ENCODE data around the gene HOXA7.

DNA sequence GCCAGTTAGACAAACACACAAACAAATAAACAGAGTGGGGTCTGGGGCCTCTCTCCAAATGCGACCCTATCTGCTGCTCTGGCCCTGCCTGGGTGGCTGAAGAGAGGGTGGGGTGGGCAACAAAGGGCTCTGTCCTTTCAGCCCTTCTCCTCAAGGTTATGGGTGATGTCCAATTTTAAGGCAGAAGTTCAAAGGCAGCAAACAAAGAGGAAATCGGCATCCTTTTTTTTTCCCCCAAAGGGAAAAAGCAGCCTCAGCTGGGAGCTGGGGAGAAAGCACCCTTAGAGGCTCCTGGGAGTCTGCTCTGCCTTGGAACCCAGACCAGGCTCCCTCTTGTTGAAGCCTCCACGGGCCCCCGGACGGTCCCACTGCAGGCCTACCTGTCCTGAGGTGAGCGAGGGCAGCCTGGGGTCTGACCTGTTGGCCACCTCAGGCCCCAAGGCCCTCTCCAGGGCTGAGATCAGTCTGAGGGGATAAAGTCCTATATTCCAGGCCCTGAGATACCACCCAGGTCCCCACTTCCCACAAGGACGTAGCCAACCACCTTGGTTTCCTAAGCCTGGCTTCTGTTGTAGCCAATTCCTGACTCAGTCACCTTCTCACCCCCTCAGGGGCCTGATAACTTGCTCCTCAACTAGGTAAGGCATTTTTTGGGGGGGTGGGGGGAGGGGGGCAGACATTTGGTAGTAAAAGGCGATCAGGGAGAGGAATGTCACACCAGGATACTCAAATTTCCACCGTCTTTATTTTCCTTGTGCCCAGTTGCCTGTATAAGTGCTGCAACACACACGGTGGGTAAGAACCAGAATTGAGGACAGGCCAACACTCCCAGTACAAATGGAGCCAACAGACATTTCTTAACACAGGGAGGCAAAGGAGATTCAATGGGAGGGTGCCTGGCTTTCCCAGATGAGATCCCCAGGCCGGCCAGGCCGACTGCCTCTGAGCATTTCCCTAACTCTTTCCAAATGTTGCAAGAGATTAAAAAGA lies 24.3 kb upstream of the HOXA7 start:
- no peak for TF ChIP-seq POLR2A (IDR thresholded peaks at IDR 0.05)
- TF ChIP-seq, protein P1, sequence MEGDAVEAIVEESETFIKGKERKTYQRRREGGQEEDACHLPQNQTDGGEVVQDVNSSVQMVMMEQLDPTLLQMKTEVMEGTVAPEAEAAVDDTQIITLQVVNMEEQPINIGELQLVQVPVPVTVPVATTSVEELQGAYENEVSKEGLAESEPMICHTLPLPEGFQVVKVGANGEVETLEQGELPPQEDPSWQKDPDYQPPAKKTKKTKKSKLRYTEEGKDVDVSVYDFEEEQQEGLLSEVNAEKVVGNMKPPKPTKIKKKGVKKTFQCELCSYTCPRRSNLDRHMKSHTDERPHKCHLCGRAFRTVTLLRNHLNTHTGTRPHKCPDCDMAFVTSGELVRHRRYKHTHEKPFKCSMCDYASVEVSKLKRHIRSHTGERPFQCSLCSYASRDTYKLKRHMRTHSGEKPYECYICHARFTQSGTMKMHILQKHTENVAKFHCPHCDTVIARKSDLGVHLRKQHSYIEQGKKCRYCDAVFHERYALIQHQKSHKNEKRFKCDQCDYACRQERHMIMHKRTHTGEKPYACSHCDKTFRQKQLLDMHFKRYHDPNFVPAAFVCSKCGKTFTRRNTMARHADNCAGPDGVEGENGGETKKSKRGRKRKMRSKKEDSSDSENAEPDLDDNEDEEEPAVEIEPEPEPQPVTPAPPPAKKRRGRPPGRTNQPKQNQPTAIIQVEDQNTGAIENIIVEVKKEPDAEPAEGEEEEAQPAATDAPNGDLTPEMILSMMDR (IDR thresholded peaks at IDR 0.05): no peak

Measured in Peyer's patch (tissue), 4 donors.